WTC11 (cell line): ENCODE data around the gene TMIE.

ENCODE experiments used
- EMX1 ChIP-seq: fragments of 250-450 bp; sonication (Bioruptor Pico); IDR thresholded peaks from 2 replicates; pipeline ENCODE4 v1.8.0; 2021; ENCODE audit warnings: mild to moderate bottlenecking
- KAT7 ChIP-seq: sonication (generic); formaldehyde crosslinking; IDR thresholded peaks from 2 replicates; pipeline ENCODE4 v1.8.1; 2023; ENCODE audit warnings: missing genetic modification reagents, mild to moderate bottlenecking, borderline replicate concordance
- MYBL2 ChIP-seq: sonication (generic); formaldehyde crosslinking; IDR thresholded peaks from 2 replicates; pipeline ENCODE4 v1.8.1; 2023; ENCODE audit warnings: mild to moderate bottlenecking, moderate library complexity, missing genetic modification reagents
- SMAD3 ChIP-seq: sonication (generic); formaldehyde crosslinking; IDR thresholded peaks from 2 replicates; pipeline ENCODE4 v1.8.0; 2022; ENCODE audit warnings: missing genetic modification reagents, mild to moderate bottlenecking, borderline replicate concordance
- ZBTB21 ChIP-seq: sonication (generic); formaldehyde crosslinking; IDR thresholded peaks from 2 replicates; pipeline ENCODE4 v1.8.1; 2023; ENCODE audit warnings: mild to moderate bottlenecking, missing genetic modification reagents, borderline replicate concordance
- ZNF232 ChIP-seq: sonication (generic); formaldehyde crosslinking; IDR thresholded peaks from 2 replicates; pipeline ENCODE4 v1.8.0; 2022; ENCODE audit warnings: mild to moderate bottlenecking, missing genetic modification reagents
- TF ChIP-seq, protein P1 (sequence below): sonication (generic); formaldehyde crosslinking; IDR thresholded peaks from 2 replicates; pipeline ENCODE4 v1.8.0; 2022; ENCODE audit warnings: mild to moderate bottlenecking, missing genetic modification reagents
- TF ChIP-seq, protein P2 (sequence below): fragments of 200-600 bp; IDR thresholded peaks from 2 replicates; pipeline ENCODE4 v1.8.0; 2022; ENCODE audit warnings: antibody characterized with exemption
- TF ChIP-seq, protein P3 (sequence below): sonication (generic); formaldehyde crosslinking; IDR thresholded peaks from 2 replicates; pipeline ENCODE4 v1.8.1; 2022; ENCODE audit warnings: low read depth, missing genetic modification reagents, borderline replicate concordance

DNA sequence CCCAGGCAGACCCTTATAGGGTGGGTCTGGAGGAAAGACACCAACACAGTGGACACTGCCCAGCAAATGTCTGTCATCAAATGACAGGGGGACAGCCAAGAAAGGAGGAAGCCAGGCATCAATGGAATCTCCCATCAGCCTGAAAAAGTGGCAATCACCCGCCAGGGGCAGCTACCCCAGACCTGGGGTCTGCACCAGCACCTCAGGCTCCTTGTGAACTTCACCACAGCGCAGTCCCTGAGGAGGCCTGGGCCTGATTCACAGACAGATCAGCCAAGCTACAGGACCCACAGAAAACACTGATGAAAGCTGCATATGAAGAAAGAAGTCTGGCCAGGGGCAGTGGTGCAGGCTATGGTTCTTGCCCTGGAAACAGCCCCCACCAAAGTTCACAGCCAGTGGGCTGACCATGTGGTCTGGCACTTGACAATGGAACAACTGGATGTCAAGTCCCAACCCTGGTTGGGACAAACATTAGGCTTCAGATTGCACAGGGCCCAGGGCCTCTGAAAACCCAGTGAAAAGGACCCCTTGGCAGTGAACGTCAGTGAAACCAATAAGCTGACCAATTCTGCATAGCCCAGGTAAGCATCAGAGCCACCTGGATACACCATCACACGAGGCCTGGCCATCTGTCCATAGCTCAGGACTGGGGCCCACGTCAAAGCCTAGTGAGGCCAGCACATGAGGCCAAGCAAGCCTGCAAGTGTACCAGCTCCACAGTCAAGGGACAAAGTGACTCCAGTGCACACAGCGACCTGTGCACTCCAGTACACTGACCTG, 36.8 kb upstream of the TMIE start:
- no peak for TF ChIP-seq KAT7 (CRISPR knock-in tag)
- no peak for TF ChIP-seq ZBTB21 (CRISPR knock-in tag)
- TF ChIP-seq, protein P1, sequence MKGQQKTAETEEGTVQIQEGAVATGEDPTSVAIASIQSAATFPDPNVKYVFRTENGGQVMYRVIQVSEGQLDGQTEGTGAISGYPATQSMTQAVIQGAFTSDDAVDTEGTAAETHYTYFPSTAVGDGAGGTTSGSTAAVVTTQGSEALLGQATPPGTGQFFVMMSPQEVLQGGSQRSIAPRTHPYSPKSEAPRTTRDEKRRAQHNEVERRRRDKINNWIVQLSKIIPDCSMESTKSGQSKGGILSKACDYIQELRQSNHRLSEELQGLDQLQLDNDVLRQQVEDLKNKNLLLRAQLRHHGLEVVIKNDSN (CRISPR knock-in tag) = no peak
- no peak for TF ChIP-seq MYBL2
- TF ChIP-seq, protein P2, sequence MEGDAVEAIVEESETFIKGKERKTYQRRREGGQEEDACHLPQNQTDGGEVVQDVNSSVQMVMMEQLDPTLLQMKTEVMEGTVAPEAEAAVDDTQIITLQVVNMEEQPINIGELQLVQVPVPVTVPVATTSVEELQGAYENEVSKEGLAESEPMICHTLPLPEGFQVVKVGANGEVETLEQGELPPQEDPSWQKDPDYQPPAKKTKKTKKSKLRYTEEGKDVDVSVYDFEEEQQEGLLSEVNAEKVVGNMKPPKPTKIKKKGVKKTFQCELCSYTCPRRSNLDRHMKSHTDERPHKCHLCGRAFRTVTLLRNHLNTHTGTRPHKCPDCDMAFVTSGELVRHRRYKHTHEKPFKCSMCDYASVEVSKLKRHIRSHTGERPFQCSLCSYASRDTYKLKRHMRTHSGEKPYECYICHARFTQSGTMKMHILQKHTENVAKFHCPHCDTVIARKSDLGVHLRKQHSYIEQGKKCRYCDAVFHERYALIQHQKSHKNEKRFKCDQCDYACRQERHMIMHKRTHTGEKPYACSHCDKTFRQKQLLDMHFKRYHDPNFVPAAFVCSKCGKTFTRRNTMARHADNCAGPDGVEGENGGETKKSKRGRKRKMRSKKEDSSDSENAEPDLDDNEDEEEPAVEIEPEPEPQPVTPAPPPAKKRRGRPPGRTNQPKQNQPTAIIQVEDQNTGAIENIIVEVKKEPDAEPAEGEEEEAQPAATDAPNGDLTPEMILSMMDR = no peak
- no peak for TF ChIP-seq EMX1 (CRISPR knock-in tag)
- TF ChIP-seq ZNF232 (CRISPR knock-in tag) = no peak
- TF ChIP-seq, protein P3, sequence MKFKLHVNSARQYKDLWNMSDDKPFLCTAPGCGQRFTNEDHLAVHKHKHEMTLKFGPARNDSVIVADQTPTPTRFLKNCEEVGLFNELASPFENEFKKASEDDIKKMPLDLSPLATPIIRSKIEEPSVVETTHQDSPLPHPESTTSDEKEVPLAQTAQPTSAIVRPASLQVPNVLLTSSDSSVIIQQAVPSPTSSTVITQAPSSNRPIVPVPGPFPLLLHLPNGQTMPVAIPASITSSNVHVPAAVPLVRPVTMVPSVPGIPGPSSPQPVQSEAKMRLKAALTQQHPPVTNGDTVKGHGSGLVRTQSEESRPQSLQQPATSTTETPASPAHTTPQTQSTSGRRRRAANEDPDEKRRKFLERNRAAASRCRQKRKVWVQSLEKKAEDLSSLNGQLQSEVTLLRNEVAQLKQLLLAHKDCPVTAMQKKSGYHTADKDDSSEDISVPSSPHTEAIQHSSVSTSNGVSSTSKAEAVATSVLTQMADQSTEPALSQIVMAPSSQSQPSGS = no peak
- no peak for TF ChIP-seq SMAD3 (CRISPR knock-in tag)
